Stomach (tissue), 4 donors: ENCODE measurements around the gene B3GNT3.

Experiments
- CTCF ChIP-seq, 7 experiments: fragments of 450-650 bp in 4 of 7; fragments of 200-600 bp in 3 of 7; sonication (generic) in 3 of 7; IDR thresholded peaks; one replicate each; pipeline ENCODE4 v1.5.1; 2016 to 2019; ENCODE audit warnings: antibody characterized with exemption in 7 of 7, control low read depth in 2 of 7, mild to moderate bottlenecking in 1 of 7
- EP300 ChIP-seq: sonication (generic); formaldehyde crosslinking; IDR thresholded peaks from one replicate; pipeline ENCODE4 v1.6.1; 2017; ENCODE audit warnings: antibody characterized with exemption
- POLR2A ChIP-seq, 4 donors: fragments of 450-650 bp; IDR thresholded peaks; one replicate each; pipeline ENCODE4 v1.6.1; 2016; ENCODE audit warnings: antibody characterized with exemption in 4 of 4, control low read depth in 2 of 4, mild to moderate bottlenecking in 1 of 4, moderate library complexity in 1 of 4

DNA sequence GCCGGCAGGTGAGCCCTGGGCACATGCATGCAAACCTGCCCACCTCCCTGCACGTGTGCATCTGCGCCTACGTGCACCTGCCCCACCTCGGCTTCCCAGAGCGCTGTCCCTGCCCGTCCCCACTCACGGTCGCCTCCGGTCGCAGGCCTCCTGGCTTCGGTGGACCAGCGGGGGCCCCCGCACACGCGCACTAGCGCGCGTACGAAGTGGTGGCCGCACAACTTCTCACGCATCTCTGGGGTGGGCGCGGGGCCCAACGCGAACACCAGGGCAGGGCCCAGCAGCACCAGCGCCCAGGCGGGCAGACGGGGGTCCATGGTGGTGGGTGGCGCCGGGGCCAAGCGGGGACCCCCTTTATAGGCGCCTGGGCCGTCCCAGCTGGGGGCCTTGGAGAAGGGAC lies 26.3 kb downstream of the B3GNT3 start, which contains the start of gene INSL3:
- TF ChIP-seq CTCF (IDR thresholded peaks at IDR 0.05) (no peak), POLR2A (IDR thresholded peaks at IDR 0.05) (no peak), EP300 (no peak)
